ENCODE measurements around the gene TRAPPC10.

The TRAPPC10 gene

DNA sequence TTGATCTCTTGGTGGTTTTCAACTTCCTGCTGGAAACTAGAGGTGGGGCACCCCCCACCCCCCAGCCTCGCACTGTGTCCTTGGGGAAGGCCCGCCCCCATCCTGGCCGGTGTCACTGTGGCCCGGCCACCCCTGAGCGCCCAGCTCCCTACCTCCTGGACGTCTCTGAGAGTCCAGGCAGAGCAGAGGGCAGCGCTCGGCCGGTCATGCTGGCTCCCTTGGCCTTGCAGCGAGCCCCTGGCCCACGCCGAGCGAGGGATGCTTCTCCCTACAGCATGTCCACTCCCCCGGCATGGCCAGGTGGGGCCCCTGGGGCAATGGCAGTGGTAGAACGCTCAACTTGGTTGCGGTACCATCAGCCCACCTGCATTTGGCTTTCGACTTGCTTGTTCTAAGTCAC is 28.7 kb upstream of the TRAPPC10 start:
- DNase-seq (ENCODE audit: low read depth): no peak

DNA sequence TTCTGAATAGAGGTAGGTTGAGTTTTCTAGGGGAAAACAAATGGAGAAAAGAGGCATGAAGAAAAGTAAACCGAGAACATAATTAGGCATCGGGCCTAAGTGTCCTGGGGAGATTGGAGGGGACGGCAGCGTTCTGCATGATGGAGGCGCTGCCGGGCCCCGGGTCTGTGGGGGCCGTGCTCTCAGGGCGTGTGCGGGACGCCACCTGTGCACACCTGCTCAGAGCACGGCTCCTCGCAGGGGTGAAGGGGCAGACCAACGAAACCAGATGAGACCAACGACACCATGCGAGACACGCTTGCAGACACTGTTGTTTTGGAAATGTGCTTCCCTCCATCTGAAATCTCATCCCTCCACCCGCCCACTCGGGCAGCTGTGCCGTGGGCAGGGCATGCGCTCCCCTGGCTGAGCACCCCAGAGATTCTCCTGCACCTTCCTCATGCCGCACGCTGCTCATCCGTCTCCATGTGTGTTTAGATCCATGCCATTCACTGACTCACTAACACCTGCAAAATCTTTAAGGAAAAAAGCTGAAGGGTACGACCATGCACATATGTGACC is 28.2 kb upstream of the TRAPPC10 start:
- DNase-seq (ENCODE audit: low read depth): no peak

- no peak for DNase-seq (ENCODE audit: low read depth)
These were observed 27.0 kb upstream of the TRAPPC10 start for GRCh38 chr21:43984905-43985689.

DNA sequence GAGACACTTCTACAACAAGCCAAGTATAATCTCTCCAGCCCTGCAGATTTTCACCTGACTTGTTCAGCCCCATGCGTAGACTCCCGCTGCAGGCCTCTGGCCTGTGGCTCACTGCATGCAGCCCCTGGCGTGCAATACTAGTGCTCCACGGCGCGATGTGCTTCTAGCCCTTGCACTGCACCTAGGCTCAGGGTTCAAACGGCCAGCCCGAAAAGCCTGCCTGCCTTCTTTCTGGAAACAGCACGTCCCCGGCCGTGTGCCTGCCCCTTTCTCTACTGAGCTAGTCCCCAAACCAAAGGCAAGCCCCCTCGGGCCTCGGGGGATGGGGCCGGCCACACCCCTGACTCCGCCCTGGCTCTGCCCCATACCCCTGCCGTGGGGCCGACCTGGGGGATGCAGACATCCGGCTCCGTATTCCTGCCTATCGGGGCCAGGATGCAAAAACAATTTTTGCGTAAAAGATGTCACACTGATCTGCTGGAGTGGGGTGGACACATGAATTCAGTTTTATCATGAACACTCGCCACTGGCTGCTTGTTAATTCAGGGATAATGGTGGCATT is 26.3 kb upstream of the TRAPPC10 start:
- DNase-seq (ENCODE audit: low read depth): no peak

GRCh38 chr21:43986544-43987451 is 25.3 kb upstream of the TRAPPC10 start:
- no peak for DNase-seq (ENCODE audit: low read depth)

GRCh38 chr21:43987509-43987908 is 24.6 kb upstream of the TRAPPC10 start:
- DNase-seq (ENCODE audit: low read depth): no peak

- DNase-seq (ENCODE audit: low read depth): no peak
These were observed 24.1 kb upstream of the TRAPPC10 start for GRCh38 chr21:43988016-43988415.

DNA sequence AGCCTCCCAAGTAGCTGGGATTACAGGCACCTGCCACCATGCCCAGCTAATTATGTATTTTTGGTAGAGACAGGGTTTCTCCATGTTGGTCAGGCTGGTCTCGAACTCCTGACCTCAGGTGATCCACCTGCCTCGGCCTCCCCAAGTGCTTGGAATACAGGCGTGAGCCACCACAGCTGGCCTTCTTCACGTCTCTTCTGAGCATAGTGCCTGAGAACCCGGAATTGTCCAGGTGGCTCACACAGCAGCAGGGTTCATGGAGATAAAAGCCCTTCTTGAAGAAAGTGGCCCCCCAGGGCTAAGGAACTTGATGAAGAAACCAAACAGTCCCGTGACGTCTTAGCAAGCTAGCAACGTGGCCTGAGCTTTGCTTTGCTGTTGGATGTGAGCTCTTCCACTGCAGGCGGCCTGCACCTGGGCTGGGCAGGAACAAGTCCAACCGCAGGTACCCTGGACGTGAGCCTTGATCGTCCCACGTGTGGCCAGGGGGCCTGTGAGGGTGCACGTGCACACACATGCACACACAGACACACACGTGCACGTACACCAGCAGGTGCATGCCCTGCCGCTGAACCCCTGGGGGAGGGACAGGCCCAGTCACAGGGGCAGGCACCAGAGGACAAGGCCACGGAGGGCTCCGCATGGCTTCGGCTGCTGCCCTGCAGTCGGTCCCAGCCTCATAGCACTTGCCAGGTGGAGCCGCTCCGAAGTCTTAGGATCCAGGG is 23.4 kb upstream of the TRAPPC10 start:
- DNase-seq (ENCODE audit: low read depth): no peak

DNA sequence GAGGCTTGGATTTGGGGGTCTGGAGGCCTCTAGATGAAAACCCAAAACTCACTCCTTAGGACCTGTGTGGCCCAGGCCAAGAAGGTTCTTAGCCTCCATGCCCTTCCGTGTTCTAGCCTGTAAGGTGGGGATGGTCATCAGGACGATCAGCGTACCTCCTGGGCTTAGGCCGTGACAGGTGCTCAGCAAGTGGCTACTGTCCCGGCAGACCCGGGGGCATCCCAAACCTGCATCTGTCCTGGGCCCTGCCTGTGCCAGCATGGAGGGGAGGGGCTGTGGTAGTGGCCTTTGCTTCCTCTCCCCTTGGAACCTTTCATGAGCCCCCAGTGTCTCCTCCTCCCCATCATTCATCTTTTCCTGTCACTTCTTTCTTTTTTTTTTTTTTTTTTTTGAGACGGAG is 22.7 kb upstream of the TRAPPC10 start:
- no peak for DNase-seq (ENCODE audit: low read depth)

GRCh38 chr21:43991447-43991991 is 20.6 kb upstream of the TRAPPC10 start:
- DNase-seq (ENCODE audit: low read depth): no peak

- DNase-seq (ENCODE audit: low read depth): no peak
These were observed 20.0 kb upstream of the TRAPPC10 start for GRCh38 chr21:43992121-43992520.

DNA sequence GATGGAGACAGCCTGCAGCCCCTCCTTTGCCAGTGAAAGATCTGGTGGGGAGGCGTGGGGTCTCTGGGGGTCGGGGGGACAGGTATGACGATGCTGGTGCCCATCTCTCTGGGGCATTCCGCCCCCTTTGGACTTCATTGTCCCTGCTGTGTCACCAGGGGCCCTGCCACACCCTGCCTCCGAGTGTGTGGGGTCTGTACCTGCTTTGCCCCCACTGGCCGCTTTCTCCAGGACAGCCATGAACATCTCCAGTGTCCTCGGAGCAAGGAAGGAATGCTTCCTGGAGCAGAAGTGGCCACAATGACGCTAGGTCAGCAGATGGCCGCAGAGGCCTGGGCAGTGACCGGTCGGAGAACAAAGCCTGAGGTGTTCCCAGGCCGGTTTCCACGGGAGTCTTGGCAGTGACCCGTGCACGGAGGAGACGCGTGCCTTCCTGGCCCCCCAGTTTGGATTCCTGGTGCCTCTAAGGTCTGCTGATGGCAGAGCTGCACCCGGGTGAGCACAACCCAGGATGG is 18.6 kb upstream of the TRAPPC10 start:
- no peak for DNase-seq (ENCODE audit: low read depth)

DNA sequence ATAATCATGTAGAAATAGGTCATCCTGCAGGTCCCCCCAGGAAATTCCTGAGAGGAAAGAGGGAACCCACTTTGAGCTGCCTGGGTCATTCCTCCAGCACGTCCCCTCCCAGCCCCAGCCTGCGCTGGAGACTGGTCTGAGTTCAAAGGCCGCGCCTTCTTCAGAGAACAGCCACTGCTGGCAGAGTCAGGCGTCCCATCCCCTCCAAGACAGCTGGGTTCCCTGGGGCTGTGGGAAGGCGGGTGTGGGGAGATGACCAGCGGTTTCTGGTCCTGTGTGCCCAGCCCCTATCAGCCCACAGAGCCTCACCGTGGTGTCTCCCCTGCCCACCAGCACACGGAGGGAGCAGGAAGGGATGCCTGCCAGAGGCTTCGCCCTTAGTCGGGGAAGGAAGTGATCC is 18.0 kb upstream of the TRAPPC10 start:
- DNase-seq (ENCODE audit: low read depth): no peak

DNA sequence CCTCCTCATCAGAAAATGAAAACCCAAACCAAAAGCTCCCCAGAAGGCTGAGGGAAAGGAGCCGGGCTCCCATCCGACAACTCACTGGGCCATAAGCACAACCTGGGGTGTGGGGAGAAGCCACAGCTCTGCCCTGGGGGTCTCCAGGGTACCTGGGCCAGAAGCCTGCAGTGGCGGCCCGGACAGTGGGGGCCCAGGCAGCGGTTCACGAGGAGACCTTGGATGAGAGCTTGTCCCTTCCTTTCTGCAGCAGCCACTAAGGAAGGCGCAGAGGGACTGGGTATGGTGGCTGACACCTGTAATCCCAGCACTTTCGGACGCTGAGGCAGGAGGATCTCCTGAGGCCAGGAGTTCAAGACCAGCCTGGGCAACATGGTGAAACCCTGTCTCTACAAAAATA is 17.5 kb upstream of the TRAPPC10 start:
- DNase-seq (ENCODE audit: low read depth): no peak

GRCh38 chr21:43995521-43996105 is 16.5 kb upstream of the TRAPPC10 start:
- no peak for DNase-seq (ENCODE audit: low read depth)

- DNase-seq (ENCODE audit: low read depth): no peak
These were observed 14.1 kb upstream of the TRAPPC10 start for GRCh38 chr21:43997766-43998742.

DNA sequence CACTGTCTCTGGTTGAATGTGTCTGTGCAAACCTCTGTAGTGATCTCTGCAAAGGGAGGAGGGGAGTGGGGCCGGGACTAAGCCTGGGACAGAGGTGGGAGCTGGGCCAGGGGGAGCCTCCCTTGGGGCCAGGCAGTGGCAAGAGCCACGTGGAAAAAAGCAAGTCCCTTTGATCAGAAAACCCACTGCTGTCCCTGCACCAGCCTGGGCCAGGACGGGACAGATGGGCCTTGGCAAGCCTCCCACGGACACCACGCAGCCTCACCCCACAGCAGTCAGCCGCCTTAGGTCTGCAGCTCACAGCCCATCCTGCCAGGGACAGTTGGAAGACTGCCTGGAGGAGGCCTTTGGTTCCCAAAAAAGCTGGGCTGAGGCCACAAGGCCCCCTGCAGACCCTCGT is 11.7 kb upstream of the TRAPPC10 start:
- DNase-seq (ENCODE audit: low read depth): no peak

- no peak for DNase-seq (ENCODE audit: low read depth)
These were observed 9.6 kb upstream of the TRAPPC10 start for GRCh38 chr21:44002511-44002910.

GRCh38 chr21:44003307-44003966 is 8.7 kb upstream of the TRAPPC10 start:
- DNase-seq (ENCODE audit: low read depth): no peak
